HepG2 (cell line): Measurements from ENCODE around the gene CHN2.

Experiments used
- FOXM1 ChIP-seq: sonication (generic); formaldehyde crosslinking; IDR thresholded peaks from 2 replicates; pipeline ENCODE4 v1.5.0; 2020; ENCODE audit warnings: missing genetic modification reagents
- JUNB ChIP-seq: sonication (generic); formaldehyde crosslinking; IDR thresholded peaks from 2 replicates; pipeline ENCODE4 v1.8.0; 2022; ENCODE audit warnings: missing genetic modification reagents, mild to moderate bottlenecking, borderline replicate concordance
- KLF15 ChIP-seq: sonication (generic); formaldehyde crosslinking; IDR thresholded peaks from 2 replicates; pipeline ENCODE4 v1.8.1; 2023; ENCODE audit warnings: borderline replicate concordance, mild to moderate bottlenecking, inconsistent platforms, missing genetic modification reagents, mixed read lengths
- PRDM10 ChIP-seq: sonication (generic); formaldehyde crosslinking; IDR thresholded peaks from 2 replicates; pipeline ENCODE4 v1.4.0; 2020; ENCODE audit warnings: low read depth, missing genetic modification reagents
- RXRB ChIP-seq: IDR thresholded peaks from 2 replicates; pipeline ENCODE4 v1.6.1; 2016; ENCODE audit warnings: borderline replicate concordance, missing genetic modification reagents, missing compliant biosample characterization
- ZNF513 ChIP-seq: sonication (generic); formaldehyde crosslinking; conservative IDR thresholded peaks from 2 replicates; pipeline ENCODE4 v1.5.0; 2020; ENCODE audit warnings: missing genetic modification reagents

- TF ChIP-seq JUNB (CRISPR knock-in tag) (peak; percentile 21; the same call in 1 of the 2 replicates), ZNF513 (CRISPR knock-in tag) (no peak), RXRB (peak; percentile 87), PRDM10 (no peak), FOXM1 (no peak), KLF15 (CRISPR knock-in tag) (no peak)
These were observed 4.1 kb upstream of the CHN2 start for GRCh38 chr7:29190349-29191045.
